NB4 (cell line): ENCODE data around the gene TOP3B.
A peak's percentile ranks its signal among the peaks of the same experiment; 100 is the strongest.

Experiments used
- DNase-seq: peaks from one replicate; pipeline ENCODE4 v3.0.0; 2010; ENCODE audit warnings: low read depth
- H3K4me3 ChIP-seq: one replicate; pipeline ENCODE4 v1.5.1; 2011; ENCODE audit warnings: mild to moderate bottlenecking, low read depth, low read length, moderate library complexity
- MAX ChIP-seq: IDR thresholded peaks from 2 replicates; pipeline ENCODE4 v1.6.1; 2011; ENCODE audit warnings: low read depth, low read length
- MYC ChIP-seq: IDR thresholded peaks from 2 replicates; pipeline ENCODE4 v1.6.1; 2011; ENCODE audit warnings: low read depth, low read length
- POLR2A ChIP-seq: IDR thresholded peaks from 2 replicates; pipeline ENCODE4 v1.6.1; 2011; ENCODE audit warnings: mild to moderate bottlenecking; ENCODE audit not compliant: insufficient read length; ENCODE audit errors: extremely low read depth
- TF ChIP-seq, protein P1 (sequence below): IDR thresholded peaks from one replicate; pipeline ENCODE4 v1.5.1; 2012; ENCODE audit warnings: low read depth, low read length

The TOP3B gene

GRCh38 chr22:21948824-21949568 lies 33.6 kb downstream of the TOP3B start:
- DNase-seq, result no peak
- TF ChIP-seq MYC (no peak), POLR2A (no peak), MAX (no peak)
- TF ChIP-seq, protein P1, sequence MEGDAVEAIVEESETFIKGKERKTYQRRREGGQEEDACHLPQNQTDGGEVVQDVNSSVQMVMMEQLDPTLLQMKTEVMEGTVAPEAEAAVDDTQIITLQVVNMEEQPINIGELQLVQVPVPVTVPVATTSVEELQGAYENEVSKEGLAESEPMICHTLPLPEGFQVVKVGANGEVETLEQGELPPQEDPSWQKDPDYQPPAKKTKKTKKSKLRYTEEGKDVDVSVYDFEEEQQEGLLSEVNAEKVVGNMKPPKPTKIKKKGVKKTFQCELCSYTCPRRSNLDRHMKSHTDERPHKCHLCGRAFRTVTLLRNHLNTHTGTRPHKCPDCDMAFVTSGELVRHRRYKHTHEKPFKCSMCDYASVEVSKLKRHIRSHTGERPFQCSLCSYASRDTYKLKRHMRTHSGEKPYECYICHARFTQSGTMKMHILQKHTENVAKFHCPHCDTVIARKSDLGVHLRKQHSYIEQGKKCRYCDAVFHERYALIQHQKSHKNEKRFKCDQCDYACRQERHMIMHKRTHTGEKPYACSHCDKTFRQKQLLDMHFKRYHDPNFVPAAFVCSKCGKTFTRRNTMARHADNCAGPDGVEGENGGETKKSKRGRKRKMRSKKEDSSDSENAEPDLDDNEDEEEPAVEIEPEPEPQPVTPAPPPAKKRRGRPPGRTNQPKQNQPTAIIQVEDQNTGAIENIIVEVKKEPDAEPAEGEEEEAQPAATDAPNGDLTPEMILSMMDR, result no peak
- H3K4me3 ChIP-seq, result no peak overlapping the region

DNA sequence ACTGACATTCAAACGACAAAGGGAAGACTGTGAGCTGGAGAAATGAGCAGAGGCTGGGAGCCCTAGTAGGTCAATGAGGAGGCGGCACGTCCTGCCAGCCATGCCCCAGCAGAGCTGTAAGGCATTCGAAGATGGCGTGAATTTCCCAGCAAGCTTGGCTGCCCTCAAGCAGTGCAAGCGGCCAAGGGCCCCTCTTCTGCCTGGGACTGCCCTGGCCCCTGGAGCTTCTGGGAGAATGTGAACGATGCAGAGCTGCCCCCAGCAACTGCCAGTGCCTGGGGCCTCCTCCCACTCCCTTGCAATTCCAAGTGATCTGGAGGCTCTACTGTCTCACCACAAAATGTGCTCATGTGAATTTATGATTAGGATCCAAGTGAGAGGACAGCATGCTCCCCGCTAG lies 34.2 kb downstream of the TOP3B start:
- no peak for DNase-seq
- no peak overlapping the region for H3K4me3 ChIP-seq
- TF ChIP-seq, protein P1, result no peak
- TF ChIP-seq POLR2A, result no peak
- no peak for TF ChIP-seq MYC

DNA sequence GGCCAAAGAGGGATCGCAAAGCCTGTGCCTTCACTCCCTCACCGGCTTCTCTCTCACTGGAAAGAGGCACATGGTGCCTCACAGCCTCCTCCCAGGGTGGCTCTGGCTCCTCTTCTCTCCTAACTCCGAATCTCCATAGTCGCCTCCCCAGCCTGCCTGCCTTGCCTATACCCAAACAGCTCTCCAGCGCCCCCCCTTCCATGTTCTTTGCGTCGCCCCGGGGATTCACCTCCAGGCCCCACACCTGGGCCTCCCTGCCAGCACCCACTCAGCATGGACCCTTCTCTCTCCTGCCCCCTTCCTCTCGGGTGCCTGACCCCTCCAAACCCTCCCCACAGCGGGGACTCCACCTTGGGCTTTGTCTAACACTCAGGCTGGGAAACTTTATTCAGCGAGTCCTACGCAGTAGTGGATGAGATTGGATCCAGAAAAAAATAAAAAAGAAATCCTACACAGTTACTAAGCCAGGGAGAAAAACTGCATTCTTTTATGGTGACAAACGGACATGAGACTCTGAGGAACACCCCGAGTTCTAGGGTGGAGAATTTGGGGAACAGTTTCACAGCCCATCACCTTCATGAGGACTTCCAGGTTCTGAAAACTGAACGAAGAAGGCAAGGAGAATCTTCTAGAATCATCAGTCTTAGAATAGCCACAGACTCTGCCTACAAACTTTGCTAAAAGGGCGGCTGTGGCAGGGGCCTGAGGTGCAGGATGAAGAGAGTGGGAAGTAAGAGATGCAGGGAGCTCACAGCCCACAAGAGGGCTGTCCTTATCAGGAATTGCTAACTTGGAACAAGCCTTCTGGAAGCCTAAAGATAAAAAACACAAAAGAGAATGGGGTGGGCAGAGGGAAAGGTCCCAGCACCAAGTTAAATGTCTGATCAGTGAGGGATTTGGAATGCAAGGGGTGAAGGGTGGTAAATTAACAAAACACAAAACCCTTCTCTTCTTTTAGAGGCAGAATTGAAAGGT lies 35.3 kb downstream of the TOP3B start:
- no peak overlapping the region for H3K4me3 ChIP-seq
- DNase-seq, result peak; percentile 28
- TF ChIP-seq, protein P1, result peak; percentile 20
- TF ChIP-seq MAX, result no peak

DNA sequence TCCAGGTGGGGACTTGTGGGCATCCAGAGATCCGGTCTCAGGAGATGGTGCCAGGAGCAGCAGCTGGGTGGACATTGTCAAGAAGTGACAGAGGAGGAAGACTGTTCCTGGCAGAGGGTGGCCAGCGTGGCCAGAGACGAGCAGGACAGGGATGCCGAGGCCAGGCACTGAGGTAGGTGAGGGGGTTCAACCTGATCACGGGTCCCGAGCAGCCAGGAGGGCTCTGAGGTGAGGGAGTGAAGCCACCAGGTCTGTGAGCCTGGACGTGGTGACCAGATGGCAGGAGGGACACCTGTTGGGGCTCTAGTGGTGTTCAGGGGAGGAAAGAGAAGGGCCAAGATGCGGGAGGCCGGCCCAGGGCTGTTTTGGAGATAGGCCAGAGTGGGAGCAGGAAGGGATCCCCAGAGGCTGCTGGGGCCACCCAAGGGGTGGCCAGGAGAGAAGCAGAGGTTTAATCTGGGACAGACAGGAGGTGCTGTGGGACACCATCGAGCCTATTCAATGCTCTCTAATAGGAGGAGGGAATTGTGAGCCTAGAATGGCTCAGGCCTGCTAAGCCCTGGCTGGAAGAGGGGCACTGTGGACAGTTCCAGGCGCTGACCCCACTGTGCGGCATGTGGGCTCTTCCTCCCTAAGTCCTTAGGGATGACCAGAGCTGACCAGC lies 36.2 kb downstream of the TOP3B start:
- DNase-seq, result no peak
- TF ChIP-seq, protein P1, result no peak
- TF ChIP-seq MAX, result no peak
- H3K4me3 ChIP-seq, result no peak overlapping the region

- no peak for DNase-seq
- H3K4me3 ChIP-seq, result no peak overlapping the region
- TF ChIP-seq POLR2A (no peak), MYC (no peak), MAX (no peak)
- TF ChIP-seq, protein P1, result no peak
Observed at GRCh38 chr22:21945453-21946261, 36.9 kb downstream of the TOP3B start.
